Thyroid gland (tissue), 4 donors: Measurements from ENCODE around the gene RAET1L. TPM values are rescaled to one million over a fixed set of nuclear protein-coding genes. Genes with fewer than 3 reads are reported as not detected.
A peak's percentile ranks its signal among the peaks of the same experiment; 100 is the strongest.
"Not testable (repeated sequence)": the region's sequence is repeated elsewhere in the genome, so short reads cannot be mapped to it uniquely, and the experiment has no call there.

Experiments
- DNase-seq, 2 donors: peaks; one replicate each; pipeline ENCODE4 v3.0.0-alpha.2; 2019
- H3K27ac ChIP-seq, 3 donors: fragments of 200-600 bp; sonication (generic); 1 replicate in 2 of 3; 2 replicates in 1 of 3; pipeline ENCODE4 v1.5.1; 2016 to 2019; ENCODE audit warnings: mild to moderate bottlenecking in 1 of 3, moderate library complexity in 1 of 3
- H3K27me3 ChIP-seq: fragments of 200-600 bp; sonication (generic); one replicate; pipeline ENCODE4 v1.5.1; 2019
- H3K36me3 ChIP-seq, 2 donors: fragments of 200-600 bp; sonication (generic); one replicate each; pipeline ENCODE4 v1.5.1; 2016 to 2019
- H3K4me1 ChIP-seq, 2 donors: fragments of 200-600 bp; sonication (generic); one replicate each; pipeline ENCODE4 v1.5.1; 2017 to 2019
- H3K4me3 ChIP-seq, 3 donors: fragments of 200-600 bp; sonication (generic); replicated peaks in 1 of 3; 1 replicate in 2 of 3; 2 replicates in 1 of 3; pipeline ENCODE4 v1.5.1; 2016; ENCODE audit warnings: mild to moderate bottlenecking in 1 of 3
- H3K9me3 ChIP-seq: fragments of 200-600 bp; sonication (generic); one replicate; pipeline ENCODE4 v1.5.1; 2017
- CTCF ChIP-seq, 6 experiments: fragments of 200-600 bp in 3 of 6; fragments of 450-650 bp in 3 of 6; sonication (generic) in 3 of 6; IDR thresholded peaks; one replicate each; pipeline ENCODE4 v1.5.1; 2016 to 2019; ENCODE audit warnings: antibody characterized with exemption in 6 of 6, mild to moderate bottlenecking in 2 of 6, inconsistent platforms in 1 of 6, moderate library complexity in 1 of 6
- POLR2A ChIP-seq, 2 donors: fragments of 450-650 bp; IDR thresholded peaks; one replicate each; pipeline ENCODE4 v1.6.1; 2017; ENCODE audit warnings: antibody characterized with exemption in 2 of 2, mild to moderate bottlenecking in 2 of 2, moderate library complexity in 1 of 2
- WGBS, 2 donors: methylation state at CpG; one replicate each; pipeline ENCODE4 v1.1.5; 2017; 5-methylcytosine and 5-hydroxymethylcytosine counted together
- intact Hi-C: fragments of 100-400 bp; cut with DNase I; formaldehyde crosslinking; loops from one replicate; pipeline ENCODE4 v1.15.1; 2023
- total RNA-seq, 4 donors: library from RNA; depleted of rRNA; stranded (reverse); fragments of >200 nt; gene quantifications; one replicate each; pipeline ENCODE4 v1.2.3, GENCODE V29; 2016

RAET1L gene
- not detected for total RNA-seq

GRCh38 chr6:150025201-150025917 is at the start of gene RAET1L:
Gene RAET1L (minus strand): TSS chr6:150025532. CDS start chr6:150025471, 61 bp downstream.
- TF ChIP-seq POLR2A (IDR thresholded peaks at IDR 0.05), result no peak
- no peak for TF ChIP-seq CTCF (IDR thresholded peaks at IDR 0.05)
- Histone ChIP-seq H3K36me3 (no peaks in the 10 kb centered on the region), H3K9me3 (no peaks in the 10 kb centered on the region), H3K4me1 (peaks cover 0 to 12% of the 10 kb centered on the region in 2 donors), H3K27me3 (no peaks in the 10 kb centered on the region), H3K4me3 (peak within 1 kb of the TSS in 1 of 3 donors; percentile 8), H3K27ac (no peak within 1 kb of the TSS)
- intact Hi-C loops, result no loop called here
- 9 to 20% methylated on average over 30 to 36 of the region's 36 CpGs for WGBS, 2 donors
- peak; percentile 63 to 68 for DNase-seq

- Histone ChIP-seq H3K36me3 (no peaks in the 10 kb centered on the region), H3K4me1 (peaks cover 20 to 36% of the 10 kb centered on the region in 2 donors), H3K27me3 (no peaks in the 10 kb centered on the region), H3K27ac (peak overlapping the region; percentile 47 to 83 (median 60)), H3K4me3 (no peak overlapping the region), H3K9me3 (no peaks in the 10 kb centered on the region)
- 21 to 24% methylated on average over 2 of the region's 2 CpGs for WGBS, 2 donors
- DNase-seq, result peak in 1 of 2 donors; percentile 17
- no peak for TF ChIP-seq CTCF (IDR thresholded peaks at IDR 0.05)
- no peak for TF ChIP-seq POLR2A (IDR thresholded peaks at IDR 0.05)
- intact Hi-C loops, result loop anchor here (5.0 kb wide), 1 partner anchor 327 kb away; no protein-coding TSS in a partner anchor
These were observed 49.7 kb upstream of the RAET1L start for GRCh38 chr6:150075034-150075421.

- intact Hi-C loops, result loop anchor here (5.0 kb wide), 1 partner anchor 328 kb away; no protein-coding TSS in a partner anchor
- not testable (repeated sequence) for H3K27me3 ChIP-seq, H3K4me3 ChIP-seq, H3K36me3 ChIP-seq, H3K9me3 ChIP-seq
- Histone ChIP-seq H3K27ac (peak overlapping the region; percentile 47 to 83 (median 60)), H3K4me1 (peaks cover 21 to 36% of the 10 kb centered on the region in 2 donors)
- DNase-seq, result peak; percentile 28 to 43
- WGBS, 2 donors, result 72 to 77% methylated on average over 4 of the region's 4 CpGs
These were observed 49.2 kb upstream of the RAET1L start for GRCh38 chr6:150074396-150075033.

GRCh38 chr6:150072201-150072600 is 46.9 kb upstream of the RAET1L start:
- Histone ChIP-seq H3K4me3 (no peak overlapping the region), H3K36me3 (no peaks in the 10 kb centered on the region), H3K27ac (no peak overlapping the region), H3K9me3 (no peaks in the 10 kb centered on the region), H3K27me3 (no peaks in the 10 kb centered on the region), H3K4me1 (peaks cover 30 to 43% of the 10 kb centered on the region in 2 donors)
- 58 to 63% methylated on average over 7 to 8 of the region's 8 CpGs for WGBS, 2 donors
- intact Hi-C loops, result no loop called here
- TF ChIP-seq POLR2A (IDR thresholded peaks at IDR 0.05) (no peak), CTCF (IDR thresholded peaks at IDR 0.05) (no peak)
- peak; percentile 82 to 85 for DNase-seq

- no peaks in the 10 kb centered on the region for H3K27me3 ChIP-seq
- intact Hi-C loops, result no loop called here
- H3K27ac ChIP-seq, result peak overlapping the region in 1 of 3 donors; percentile 54
- no peak overlapping the region for H3K4me3 ChIP-seq
- WGBS, 2 donors, result 34 to 58% methylated on average over 3 of the region's 3 CpGs
- H3K4me1 ChIP-seq, result peaks cover 15 to 29% of the 10 kb centered on the region in 2 donors
- H3K9me3 ChIP-seq, result no peaks in the 10 kb centered on the region
- H3K36me3 ChIP-seq, result no peaks in the 10 kb centered on the region
- DNase-seq, result peak; percentile 48 to 56
- TF ChIP-seq CTCF (IDR thresholded peaks at IDR 0.05) (no peak), POLR2A (IDR thresholded peaks at IDR 0.05) (no peak)
These were observed 45.0 kb upstream of the RAET1L start for GRCh38 chr6:150070236-150070818.
